ENCODE results near the gene ZNF573. TPM values are rescaled to one million over a fixed set of nuclear protein-coding genes. Genes with fewer than 3 reads are reported as not detected.

The ZNF573 gene
- total and polyA plus RNA-seq, 2 of the 13 experiments (the other 11 are each of a cell fraction or from before 2014, with no cell fraction given): 3.1 to 9.3 TPM

DNA sequence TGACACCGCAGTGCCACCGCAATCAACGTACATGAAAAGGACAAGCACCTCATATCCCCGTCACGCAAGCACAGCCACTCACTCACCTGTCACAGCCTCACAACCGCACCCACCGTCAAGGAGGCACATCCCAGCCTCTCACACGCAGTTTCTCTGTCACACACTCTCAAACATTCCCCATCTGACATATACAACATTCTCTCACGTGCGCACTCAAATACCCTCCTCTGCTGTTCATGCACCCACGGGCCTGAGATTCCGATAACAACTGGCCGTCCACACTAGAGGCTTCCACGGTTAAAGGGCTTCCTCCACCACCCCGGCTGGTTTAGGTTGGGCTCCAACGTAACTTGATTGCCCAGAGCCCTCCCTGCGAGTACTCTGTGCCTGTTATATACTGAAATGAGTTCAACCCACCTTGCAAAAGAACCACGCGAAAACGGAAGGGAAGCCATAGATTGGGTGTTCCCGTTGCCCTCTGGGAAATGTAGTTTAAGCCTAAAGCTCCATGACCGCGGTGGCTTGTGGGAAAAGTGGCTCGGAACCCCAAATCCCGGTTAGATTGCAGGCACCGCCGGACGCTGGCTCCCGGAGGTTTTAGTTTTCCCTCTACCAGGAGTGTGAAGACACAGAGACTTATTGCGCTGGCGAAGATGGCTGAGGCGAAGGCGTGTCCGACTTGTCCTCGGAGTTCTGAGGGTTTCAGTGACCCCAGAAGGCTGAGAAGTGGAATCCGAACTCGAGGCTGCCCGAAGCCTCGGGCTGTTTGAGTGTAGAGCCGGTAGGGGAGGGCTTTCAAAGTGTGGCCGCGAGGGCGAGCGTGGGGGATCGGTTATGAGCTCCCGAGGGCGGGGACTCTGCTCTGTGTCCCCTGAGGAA, at the start of gene ZNF573 (continued):
- TF ChIP-seq MZF1 (CRISPR knock-in tag; IDR thresholded peaks at IDR 0.05; ENCODE audit: borderline replicate concordance) (no peak), ZNF230 (CRISPR knock-in tag; IDR thresholded peaks at IDR 0.05) (0 out of 2 replicates have a peak, but pooled peaks have one; percentile 24), HMG20B (CRISPR knock-in tag; conservative IDR thresholded peaks at IDR 0.05) (no peak), KDM4B (CRISPR knock-in tag; IDR thresholded peaks at IDR 0.05) (0 out of 2 replicates have a peak, but pooled peaks have one; percentile 17), ZMAT3 (CRISPR knock-in tag; conservative IDR thresholded peaks at IDR 0.05) (0 out of 2 replicates have a peak, but pooled peaks have one; percentile 54), POLR2AphosphoS5 (IDR thresholded peaks at IDR 0.05; ENCODE audit: low read depth, low read length) (peak; percentile 93), TCF7L2 (IDR thresholded peaks at IDR 0.05; ENCODE audit: low read depth, low read length) (no peak), ZKSCAN8 (CRISPR knock-in tag; IDR thresholded peaks at IDR 0.05; ENCODE audit: borderline replicate concordance) (no peak), ETV6 (CRISPR knock-in tag; conservative IDR thresholded peaks at IDR 0.05) (no peak), DPF2 (CRISPR knock-in tag; IDR thresholded peaks at IDR 0.05; ENCODE audit: borderline replicate concordance, low read depth) (no peak), BHLHE40 (IDR thresholded peaks at IDR 0.05; ENCODE audit: low read length) (peak; percentile 72), EHMT2 (IDR thresholded peaks at IDR 0.05; ENCODE audit: borderline replicate concordance, low read depth, low read length) (no peak)
- TF ChIP-seq, protein P1, sequence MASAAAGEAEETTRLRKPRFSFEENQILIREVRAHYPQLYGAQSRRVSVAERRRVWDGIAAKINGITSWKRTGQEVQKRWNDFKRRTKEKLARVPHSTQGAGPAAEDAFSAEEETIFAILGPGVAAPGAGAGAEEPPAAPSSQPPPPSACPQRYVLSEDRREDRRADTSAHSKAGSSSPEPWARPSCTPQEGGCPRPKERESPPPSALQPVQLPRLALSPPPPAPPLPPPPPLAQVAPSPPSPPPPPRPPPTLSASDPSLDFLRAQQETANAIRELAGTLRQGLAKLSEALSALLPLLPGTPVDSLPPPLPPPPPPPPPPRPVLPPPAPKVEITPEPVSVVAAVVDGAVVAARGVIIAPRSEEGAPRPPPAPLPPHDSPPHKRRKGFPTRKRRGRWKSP (CRISPR knock-in tag; IDR thresholded peaks at IDR 0.05): peak; percentile 39; the same call in 1 of the 2 replicates
- TF ChIP-seq, protein P2, sequence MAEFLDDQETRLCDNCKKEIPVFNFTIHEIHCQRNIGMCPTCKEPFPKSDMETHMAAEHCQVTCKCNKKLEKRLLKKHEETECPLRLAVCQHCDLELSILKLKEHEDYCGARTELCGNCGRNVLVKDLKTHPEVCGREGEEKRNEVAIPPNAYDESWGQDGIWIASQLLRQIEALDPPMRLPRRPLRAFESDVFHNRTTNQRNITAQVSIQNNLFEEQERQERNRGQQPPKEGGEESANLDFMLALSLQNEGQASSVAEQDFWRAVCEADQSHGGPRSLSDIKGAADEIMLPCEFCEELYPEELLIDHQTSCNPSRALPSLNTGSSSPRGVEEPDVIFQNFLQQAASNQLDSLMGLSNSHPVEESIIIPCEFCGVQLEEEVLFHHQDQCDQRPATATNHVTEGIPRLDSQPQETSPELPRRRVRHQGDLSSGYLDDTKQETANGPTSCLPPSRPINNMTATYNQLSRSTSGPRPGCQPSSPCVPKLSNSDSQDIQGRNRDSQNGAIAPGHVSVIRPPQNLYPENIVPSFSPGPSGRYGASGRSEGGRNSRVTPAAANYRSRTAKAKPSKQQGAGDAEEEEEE (CRISPR knock-in tag; IDR thresholded peaks at IDR 0.05; ENCODE audit: borderline replicate concordance): 0 out of 2 replicates have a peak, but pooled peaks have one; percentile 50
- TF ChIP-seq, protein P3, sequence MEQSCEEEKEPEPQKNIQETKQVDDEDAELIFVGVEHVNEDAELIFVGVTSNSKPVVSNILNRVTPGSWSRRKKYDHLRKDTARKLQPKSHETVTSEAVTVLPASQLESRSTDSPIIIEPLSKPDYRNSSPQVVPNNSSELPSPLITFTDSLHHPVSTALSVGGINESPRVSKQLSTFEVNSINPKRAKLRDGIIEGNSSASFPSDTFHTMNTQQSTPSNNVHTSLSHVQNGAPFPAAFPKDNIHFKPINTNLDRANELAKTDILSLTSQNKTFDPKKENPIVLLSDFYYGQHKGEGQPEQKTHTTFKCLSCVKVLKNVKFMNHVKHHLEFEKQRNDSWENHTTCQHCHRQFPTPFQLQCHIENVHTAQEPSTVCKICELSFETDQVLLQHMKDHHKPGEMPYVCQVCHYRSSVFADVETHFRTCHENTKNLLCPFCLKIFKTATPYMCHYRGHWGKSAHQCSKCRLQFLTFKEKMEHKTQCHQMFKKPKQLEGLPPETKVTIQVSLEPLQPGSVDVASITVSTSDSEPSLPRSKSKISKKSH (CRISPR knock-in tag; IDR thresholded peaks at IDR 0.05; ENCODE audit: borderline replicate concordance): no peak; the same call in 1 of the 2 replicates
- TF ChIP-seq, protein P4, sequence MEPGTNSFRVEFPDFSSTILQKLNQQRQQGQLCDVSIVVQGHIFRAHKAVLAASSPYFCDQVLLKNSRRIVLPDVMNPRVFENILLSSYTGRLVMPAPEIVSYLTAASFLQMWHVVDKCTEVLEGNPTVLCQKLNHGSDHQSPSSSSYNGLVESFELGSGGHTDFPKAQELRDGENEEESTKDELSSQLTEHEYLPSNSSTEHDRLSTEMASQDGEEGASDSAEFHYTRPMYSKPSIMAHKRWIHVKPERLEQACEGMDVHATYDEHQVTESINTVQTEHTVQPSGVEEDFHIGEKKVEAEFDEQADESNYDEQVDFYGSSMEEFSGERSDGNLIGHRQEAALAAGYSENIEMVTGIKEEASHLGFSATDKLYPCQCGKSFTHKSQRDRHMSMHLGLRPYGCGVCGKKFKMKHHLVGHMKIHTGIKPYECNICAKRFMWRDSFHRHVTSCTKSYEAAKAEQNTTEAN (CRISPR knock-in tag; conservative IDR thresholded peaks at IDR 0.05): no peak
- TF ChIP-seq, protein P5, sequence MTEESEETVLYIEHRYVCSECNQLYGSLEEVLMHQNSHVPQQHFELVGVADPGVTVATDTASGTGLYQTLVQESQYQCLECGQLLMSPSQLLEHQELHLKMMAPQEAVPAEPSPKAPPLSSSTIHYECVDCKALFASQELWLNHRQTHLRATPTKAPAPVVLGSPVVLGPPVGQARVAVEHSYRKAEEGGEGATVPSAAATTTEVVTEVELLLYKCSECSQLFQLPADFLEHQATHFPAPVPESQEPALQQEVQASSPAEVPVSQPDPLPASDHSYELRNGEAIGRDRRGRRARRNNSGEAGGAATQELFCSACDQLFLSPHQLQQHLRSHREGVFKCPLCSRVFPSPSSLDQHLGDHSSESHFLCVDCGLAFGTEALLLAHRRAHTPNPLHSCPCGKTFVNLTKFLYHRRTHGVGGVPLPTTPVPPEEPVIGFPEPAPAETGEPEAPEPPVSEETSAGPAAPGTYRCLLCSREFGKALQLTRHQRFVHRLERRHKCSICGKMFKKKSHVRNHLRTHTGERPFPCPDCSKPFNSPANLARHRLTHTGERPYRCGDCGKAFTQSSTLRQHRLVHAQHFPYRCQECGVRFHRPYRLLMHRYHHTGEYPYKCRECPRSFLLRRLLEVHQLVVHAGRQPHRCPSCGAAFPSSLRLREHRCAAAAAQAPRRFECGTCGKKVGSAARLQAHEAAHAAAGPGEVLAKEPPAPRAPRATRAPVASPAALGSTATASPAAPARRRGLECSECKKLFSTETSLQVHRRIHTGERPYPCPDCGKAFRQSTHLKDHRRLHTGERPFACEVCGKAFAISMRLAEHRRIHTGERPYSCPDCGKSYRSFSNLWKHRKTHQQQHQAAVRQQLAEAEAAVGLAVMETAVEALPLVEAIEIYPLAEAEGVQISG (CRISPR knock-in tag; IDR thresholded peaks at IDR 0.05): peak; percentile 73
- TF ChIP-seq, protein P6, sequence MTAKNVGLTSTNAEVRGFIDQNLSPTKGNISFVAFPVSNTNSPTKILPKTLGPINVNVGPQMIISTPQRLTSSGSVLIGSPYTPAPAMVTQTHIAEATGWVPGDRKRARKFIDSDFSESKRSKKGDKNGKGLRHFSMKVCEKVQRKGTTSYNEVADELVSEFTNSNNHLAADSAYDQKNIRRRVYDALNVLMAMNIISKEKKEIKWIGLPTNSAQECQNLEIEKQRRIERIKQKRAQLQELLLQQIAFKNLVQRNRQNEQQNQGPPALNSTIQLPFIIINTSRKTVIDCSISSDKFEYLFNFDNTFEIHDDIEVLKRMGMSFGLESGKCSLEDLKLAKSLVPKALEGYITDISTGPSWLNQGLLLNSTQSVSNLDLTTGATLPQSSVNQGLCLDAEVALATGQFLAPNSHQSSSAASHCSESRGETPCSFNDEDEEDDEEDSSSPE (CRISPR knock-in tag; IDR thresholded peaks at IDR 0.05): 0 out of 2 replicates have a peak, but pooled peaks have one; percentile 44

All from HepG2 (cell line).